ENCODE measurements around the gene PLIN5. TPM values are rescaled to one million over a fixed set of nuclear protein-coding genes. Genes with fewer than 3 reads are reported as not detected.

PLIN5 gene
- total and polyA plus RNA-seq, 2 of the 8 experiments (the other 6 are each of a cell fraction or from before 2014, with no cell fraction given) = 2.0 to 2.5 TPM

- TF ChIP-seq KDM5A (IDR thresholded peaks at IDR 0.05; ENCODE audit: low read length) (no peak), NRF1 (IDR thresholded peaks at IDR 0.05; ENCODE audit: low read depth, low read length) (no peak), ZNF274 (IDR thresholded peaks at IDR 0.05; ENCODE audit: borderline replicate concordance, extremely low read depth, low read length) (no peak), CBX5 (IDR thresholded peaks at IDR 0.05; ENCODE audit: low read depth, low read length) (no peak), RBBP5 (IDR thresholded peaks at IDR 0.05; ENCODE audit: borderline replicate concordance, low read depth, low read length) (no peak), CHD2 (IDR thresholded peaks at IDR 0.05; ENCODE audit: low read length) (no peak), KDM4A (IDR thresholded peaks at IDR 0.05; ENCODE audit: low read depth, low read length, severe bottlenecking) (no peak)
- TF ChIP-seq, protein P1, sequence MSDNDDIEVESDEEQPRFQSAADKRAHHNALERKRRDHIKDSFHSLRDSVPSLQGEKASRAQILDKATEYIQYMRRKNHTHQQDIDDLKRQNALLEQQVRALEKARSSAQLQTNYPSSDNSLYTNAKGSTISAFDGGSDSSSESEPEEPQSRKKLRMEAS (IDR thresholded peaks at IDR 0.05) = no peak
These were observed 6.2 kb upstream of the PLIN5 start (continued) for GRCh38 chr19:4541114-4541805.
